Stimulated activated CD8-positive, alpha-beta memory T cell treated with anti-CD3 and anti-CD28 coated beads, Interleukin-12 subunit alpha, Interleukin-12 subunit beta, amount 100 ng/mL, for 1 hour (primary cell): ENCODE results near the gene TMEM174.

Experiments
- DNase-seq: peaks from one replicate; pipeline ENCODE4 v3.0.0-alpha.2; 2020; ENCODE audit warnings: low read depth

TMEM174 gene

GRCh38 chr5:73222173-73222572, 49.2 kb downstream of the TMEM174 start:
- no peak for DNase-seq
